ENCODE results near the gene FADD.

DNA sequence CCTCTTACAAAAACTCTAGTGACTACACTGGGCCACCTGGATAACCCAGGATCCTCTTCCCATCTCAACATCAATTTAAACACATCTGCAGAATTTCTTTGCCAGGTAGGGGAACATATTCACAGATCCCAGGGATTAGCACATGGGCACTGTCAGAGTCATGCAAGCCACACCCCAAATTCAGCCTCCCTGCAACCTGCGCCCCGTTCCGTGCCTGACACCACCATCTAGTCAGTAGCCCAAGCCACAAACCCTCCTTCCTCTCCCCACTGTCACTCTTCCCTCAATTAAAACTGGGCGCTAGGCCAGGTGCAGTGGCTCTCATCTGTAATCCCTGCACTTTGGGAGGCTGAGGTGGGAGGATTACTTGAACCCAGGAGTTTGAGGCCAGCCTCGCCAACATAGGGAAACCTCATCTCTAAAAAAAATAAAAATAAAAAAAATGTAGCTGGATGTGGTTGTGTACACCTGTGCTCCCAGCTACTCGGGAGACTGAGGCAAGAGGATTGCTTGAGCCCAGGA lies 6.4 kb downstream of the FADD start:
- TF ChIP-seq RNF2 (IDR thresholded peaks at IDR 0.05; ENCODE audit: borderline replicate concordance, low read depth): no peak
- no peak for TF ChIP-seq ZNF302 (CRISPR knock-in tag; IDR thresholded peaks at IDR 0.05)
- no peak for TF ChIP-seq CTCF (IDR thresholded peaks at IDR 0.05)
- TF ChIP-seq, protein P1, sequence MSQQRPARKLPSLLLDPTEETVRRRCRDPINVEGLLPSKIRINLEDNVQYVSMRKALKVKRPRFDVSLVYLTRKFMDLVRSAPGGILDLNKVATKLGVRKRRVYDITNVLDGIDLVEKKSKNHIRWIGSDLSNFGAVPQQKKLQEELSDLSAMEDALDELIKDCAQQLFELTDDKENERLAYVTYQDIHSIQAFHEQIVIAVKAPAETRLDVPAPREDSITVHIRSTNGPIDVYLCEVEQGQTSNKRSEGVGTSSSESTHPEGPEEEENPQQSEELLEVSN (IDR thresholded peaks at IDR 0.05; ENCODE audit: borderline replicate concordance, low read depth): no peak
- no peak for TF ChIP-seq SREBF2 (IDR thresholded peaks at IDR 0.05)

Measured in A549 (cell line).